NCI-H1694 (cell line): Measurements from ENCODE around the gene RALY.
A peak's percentile ranks its signal among the peaks of the same experiment; 100 is the strongest.

Experiments used
- DNase-seq: peaks from one replicate; lab custom pipeline; 2025; lab: John Stamatoyannopoulos, UW

Gene RALY

GRCh38 chr20:34047010-34047687, 53.4 kb downstream of the RALY start:
- no peak for DNase-seq

- DNase-seq, result no peak
Measured at GRCh38 chr20:34047917-34048316, 54.2 kb downstream of the RALY start.

- no peak for DNase-seq
Measured at GRCh38 chr20:34049389-34049788, 55.7 kb downstream of the RALY start.

DNA sequence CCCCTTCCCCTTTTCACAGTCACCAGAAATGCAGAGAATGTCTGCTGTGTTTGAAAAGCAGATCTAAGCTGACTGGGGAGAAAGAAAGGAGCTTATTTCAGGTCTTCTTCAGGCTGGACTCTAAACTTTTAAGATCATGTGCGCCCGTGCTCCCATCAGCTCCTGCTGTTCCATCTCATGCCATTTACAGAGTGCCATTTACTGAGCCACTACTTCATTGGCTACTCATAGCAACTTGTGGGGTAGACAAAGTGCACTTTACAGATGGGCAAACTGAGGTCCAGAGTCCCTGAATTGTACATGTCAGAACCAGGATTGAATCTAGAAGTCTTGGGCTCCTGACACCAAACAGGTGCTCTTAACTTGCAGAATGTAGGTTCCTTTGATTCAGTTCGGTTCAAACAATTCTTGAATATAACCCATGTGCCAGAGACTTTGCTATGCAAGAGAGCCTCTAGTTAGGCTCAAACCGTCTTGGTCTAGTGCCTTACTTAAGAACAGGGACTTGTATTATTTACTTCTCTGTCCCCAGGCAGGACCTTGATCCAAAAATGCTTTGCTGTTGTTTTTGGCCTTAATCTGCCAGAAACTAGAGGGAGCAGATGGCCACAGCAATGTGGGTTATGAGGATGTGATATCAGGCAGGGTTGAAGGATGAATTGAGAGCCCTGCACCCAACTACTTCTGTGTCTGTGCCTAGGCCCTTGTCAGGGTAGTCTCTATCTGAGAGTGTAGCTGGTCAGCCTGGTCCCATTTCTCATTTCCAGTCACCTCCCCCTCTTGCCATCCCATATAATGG, 56.4 kb downstream of the RALY start:
- DNase-seq, result no peak

GRCh38 chr20:34052414-34052813, 58.7 kb downstream of the RALY start:
- DNase-seq, result no peak

DNA sequence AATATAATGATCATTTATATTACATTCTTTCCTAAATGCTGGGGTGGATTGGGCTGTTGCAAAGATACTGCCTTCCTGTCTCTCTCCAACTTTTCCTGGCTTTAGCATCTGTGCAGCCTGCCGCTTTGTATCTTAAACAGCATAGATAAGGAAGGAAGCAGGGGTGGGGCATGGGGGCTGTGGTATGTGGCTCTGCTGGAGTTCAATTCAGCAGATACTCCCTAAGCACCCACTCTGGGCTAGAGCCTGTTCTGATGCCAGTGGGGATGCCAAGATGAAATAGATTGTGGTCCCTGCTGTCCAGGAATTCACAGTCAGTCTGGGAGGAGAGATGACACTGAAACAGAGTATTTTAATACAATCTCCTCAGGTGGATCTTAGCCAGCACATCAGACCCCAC, 61.6 kb downstream of the RALY start:
- no peak for DNase-seq

DNA sequence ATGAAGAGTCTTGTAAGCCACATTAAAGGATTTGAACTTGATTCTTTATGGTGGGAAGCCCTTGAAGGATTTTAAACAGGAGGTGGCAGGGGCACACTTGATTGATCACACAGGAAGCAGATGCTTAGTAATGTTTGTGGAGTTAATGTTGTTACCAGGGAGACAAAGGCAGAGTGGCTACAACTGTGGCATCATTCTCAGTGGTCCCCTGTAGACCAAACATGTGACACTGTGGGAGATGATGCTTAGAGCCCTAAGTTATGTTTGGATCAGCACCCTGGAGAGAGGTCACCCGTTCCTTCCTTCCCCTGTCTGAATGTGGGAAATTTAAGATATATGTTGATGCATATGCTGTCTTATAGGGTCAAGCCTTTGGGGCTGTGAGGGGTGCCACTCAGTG, 65.1 kb downstream of the RALY start:
- no peak for DNase-seq

DNA sequence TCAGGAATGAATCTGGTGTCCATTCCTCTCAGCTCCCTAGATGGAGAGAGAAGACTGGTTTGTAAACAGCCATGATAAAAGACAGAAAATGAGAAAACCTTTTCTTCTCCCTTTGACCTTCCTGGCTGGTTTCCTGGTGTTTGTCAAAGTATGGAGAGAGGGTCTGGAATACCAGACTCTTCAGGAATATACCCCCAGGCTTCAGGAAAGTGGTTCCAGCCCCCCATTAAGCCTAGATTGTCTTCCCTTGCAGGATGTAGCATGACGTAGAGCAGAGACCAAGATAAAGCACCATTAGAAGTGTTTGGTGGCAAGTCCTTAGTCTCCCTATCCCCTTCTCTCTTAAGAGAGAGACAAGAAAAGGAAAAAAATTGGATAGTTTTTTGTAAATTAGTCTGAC, 67.3 kb downstream of the RALY start:
- DNase-seq, result no peak

- no peak for DNase-seq
Measured at GRCh38 chr20:34061695-34062094, 68.0 kb downstream of the RALY start.

DNA sequence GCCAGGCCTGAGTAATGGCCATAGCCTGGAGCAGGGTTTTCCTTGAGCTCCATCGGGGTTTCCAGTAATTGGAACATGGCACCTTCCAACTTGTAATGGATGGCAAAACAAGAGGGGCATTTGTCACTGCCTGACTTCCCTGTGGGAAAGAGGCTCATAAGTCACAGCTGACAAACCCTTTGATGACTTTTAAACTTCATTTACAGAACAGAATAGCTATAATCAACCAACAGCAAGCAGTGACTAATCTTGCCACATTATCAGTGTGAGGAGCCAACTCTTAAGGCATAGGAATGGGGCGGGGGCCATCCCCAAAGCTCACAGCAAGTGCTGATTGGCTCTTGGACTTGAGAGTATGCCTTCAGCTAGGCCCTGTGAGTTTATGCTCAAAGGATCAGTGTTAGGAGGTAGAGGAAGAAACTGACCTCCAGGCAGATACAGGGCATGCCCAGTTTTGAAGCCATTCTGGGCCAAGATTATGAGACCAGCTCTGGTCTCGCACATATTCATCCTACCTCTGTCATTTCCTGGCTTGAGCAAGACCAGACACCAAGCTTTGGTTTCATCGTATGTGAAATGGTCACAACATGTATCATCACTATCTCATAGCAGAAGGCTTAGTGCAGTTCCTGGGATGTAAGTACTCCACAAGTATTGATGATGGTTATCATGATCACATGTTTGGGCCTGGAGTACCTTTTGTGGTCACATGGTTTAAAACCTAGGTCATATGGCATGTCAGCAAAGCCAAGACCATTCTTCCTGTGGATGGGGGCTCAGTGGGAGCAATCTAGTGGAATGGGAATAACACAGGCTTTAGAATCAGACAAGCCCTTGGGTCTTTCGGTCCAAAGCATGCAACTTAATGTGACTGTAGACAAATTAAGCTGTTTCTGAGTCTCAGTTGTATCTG, 69.1 kb downstream of the RALY start:
- no peak for DNase-seq

DNA sequence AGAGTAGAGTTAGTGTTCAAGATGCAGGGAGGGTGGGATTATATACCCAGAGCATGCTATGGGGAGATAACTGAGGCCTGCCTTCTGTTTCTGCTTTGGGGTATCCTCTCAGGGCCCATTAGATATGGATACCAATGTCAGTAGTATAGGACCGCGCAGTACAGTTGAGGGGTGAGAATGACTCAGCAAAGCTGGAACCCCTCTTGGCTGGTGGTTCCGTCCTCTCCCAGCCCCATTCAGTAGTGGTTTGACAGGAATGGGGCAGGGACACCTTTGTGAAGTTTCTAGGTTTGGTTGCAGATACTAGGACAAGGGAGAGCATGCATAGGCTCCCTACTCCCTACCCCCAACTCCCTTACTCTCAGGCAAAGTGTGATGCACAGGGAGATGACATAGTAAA, 70.6 kb downstream of the RALY start:
- no peak for DNase-seq

GRCh38 chr20:34065260-34065659, 71.5 kb downstream of the RALY start:
- DNase-seq, result no peak

- DNase-seq, result no peak
Measured at GRCh38 chr20:34066476-34067090, 72.9 kb downstream of the RALY start.

- DNase-seq, result no peak
Measured at GRCh38 chr20:34068001-34068400, 74.3 kb downstream of the RALY start.

- DNase-seq, result peak; percentile 65
Measured at GRCh38 chr20:34069341-34070078, 75.8 kb downstream of the RALY start.

DNA sequence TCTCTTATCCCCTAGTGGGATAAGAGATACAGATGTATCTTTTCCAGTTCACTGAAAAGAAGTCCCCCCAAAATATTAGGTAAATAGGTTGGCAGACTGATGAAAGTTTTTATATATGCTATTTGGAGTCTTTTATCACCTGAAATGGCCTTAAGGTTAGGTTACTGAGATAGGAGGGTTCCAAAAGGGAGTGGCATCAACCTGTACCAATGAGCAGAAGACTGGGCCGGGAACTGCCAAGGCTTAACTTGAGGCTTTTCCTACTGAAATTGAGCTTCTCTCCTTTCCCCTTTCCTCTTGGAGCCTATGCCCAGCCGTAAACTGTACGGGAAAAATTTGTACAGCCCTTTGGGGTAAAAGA, 76.3 kb downstream of the RALY start:
- DNase-seq, result no peak

GRCh38 chr20:34070859-34071258, 77.1 kb downstream of the RALY start:
- DNase-seq, result no peak

- DNase-seq, result no peak
Measured at GRCh38 chr20:34072076-34072475, 78.4 kb downstream of the RALY start.

DNA sequence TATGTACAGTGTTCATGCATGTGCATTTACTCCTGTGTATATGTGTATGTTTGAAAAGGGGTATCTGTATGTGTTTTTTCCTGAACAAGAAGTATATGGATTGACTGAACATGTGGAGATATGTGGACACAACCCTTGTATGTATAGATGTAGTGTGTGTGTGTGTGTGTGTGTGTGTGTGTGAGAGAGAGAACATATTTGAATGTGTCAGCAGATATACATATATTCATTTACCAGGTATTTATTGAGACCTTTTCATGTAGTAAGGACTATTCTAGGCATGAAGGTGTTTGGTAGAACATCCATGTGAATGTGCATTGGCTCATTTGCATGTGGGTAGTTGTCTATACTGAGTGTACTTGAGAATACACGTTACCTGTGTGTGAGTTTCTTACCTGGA, 79.1 kb downstream of the RALY start:
- no peak for DNase-seq

- no peak for DNase-seq
Measured at GRCh38 chr20:34074101-34074760, 80.5 kb downstream of the RALY start.

DNA sequence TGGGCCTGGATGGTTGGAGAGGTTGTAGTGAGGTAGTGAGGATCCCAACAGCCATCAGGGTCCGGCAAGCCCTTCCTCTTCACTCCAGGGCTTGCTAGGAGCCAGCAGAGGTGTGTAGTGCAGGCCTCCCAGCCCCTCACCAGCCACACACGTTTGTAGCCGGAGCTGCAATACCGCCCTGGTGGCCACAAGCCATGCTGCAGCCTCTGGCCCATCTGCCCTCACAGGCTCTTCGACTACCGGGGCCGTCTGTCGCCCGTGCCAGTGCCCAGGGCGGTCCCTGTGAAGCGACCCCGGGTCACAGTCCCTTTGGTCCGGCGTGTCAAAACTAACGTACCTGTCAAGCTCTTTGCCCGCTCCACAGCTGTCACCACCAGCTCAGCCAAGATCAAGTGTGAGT, 81.9 kb downstream of the RALY start:
- no peak for DNase-seq
